Measurements from ENCODE around the gene SCGN.

SCGN gene

GRCh38 chr6:25691894-25692293 is 39.9 kb downstream of the SCGN start:
- no peak for DNase-seq

GRCh38 chr6:25692472-25692871 is 40.5 kb downstream of the SCGN start:
- DNase-seq, result no peak

- DNase-seq, result no peak
These were observed 42.4 kb downstream of the SCGN start for GRCh38 chr6:25694366-25694765.

- DNase-seq, result no peak
These were observed 43.7 kb downstream of the SCGN start for GRCh38 chr6:25695671-25696070.

GRCh38 chr6:25697537-25698340 is 45.7 kb downstream of the SCGN start:
- no peak for DNase-seq

- no peak for DNase-seq
These were observed 46.6 kb downstream of the SCGN start for GRCh38 chr6:25698631-25699030.

GRCh38 chr6:25699649-25700048 is 47.6 kb downstream of the SCGN start:
- no peak for DNase-seq

- DNase-seq, result no peak
These were observed 48.7 kb downstream of the SCGN start for GRCh38 chr6:25700761-25701160.

- no peak for DNase-seq
These were observed 49.8 kb downstream of the SCGN start for GRCh38 chr6:25701807-25702206.

- DNase-seq, result no peak
These were observed 51.0 kb downstream of the SCGN start for GRCh38 chr6:25703005-25703404.

- no peak for DNase-seq
These were observed 52.0 kb downstream of the SCGN start for GRCh38 chr6:25704001-25704400.

- no peak for DNase-seq
These were observed 54.4 kb downstream of the SCGN start for GRCh38 chr6:25706314-25707014.

GRCh38 chr6:25709761-25710160 is 57.7 kb downstream of the SCGN start:
- DNase-seq, result no peak

- no peak for DNase-seq
These were observed 58.3 kb downstream of the SCGN start for GRCh38 chr6:25710287-25710686.

- DNase-seq, result no peak
These were observed 61.8 kb downstream of the SCGN start for GRCh38 chr6:25713824-25714223.

GRCh38 chr6:25714765-25715164 is 62.8 kb downstream of the SCGN start:
- DNase-seq, result no peak

GRCh38 chr6:25715794-25716193 is 63.8 kb downstream of the SCGN start:
- DNase-seq, result no peak

- no peak for DNase-seq
These were observed 66.1 kb downstream of the SCGN start for GRCh38 chr6:25717866-25718740.

GRCh38 chr6:25726122-25726911 is 74.3 kb downstream of the SCGN start:
- DNase-seq, result no peak

GRCh38 chr6:25727028-25727427 is 75.0 kb downstream of the SCGN start:
- DNase-seq, result no peak

- no peak for DNase-seq
These were observed 78.9 kb downstream of the SCGN start for GRCh38 chr6:25730907-25731306.

- no peak for DNase-seq
These were observed 79.7 kb downstream of the SCGN start for GRCh38 chr6:25731721-25732120.
